ENCODE results near the gene TELO2. TPM values are rescaled to one million over a fixed set of nuclear protein-coding genes. Genes with fewer than 3 reads are reported as not detected.

TELO2 gene
- total RNA-seq, 1 donor from 2014 or later: 13.6 TPM

- no peak for DNase-seq (ENCODE audit: low read depth in 2 of 2)
Measured at GRCh38 chr16:1518626-1519135, 25.5 kb downstream of the TELO2 start.

GRCh38 chr16:1519831-1520230 is 26.7 kb downstream of the TELO2 start:
- no peak for DNase-seq (ENCODE audit: low read depth in 2 of 2)

- no peak for DNase-seq (ENCODE audit: low read depth in 2 of 2)
Measured at GRCh38 chr16:1520461-1520860, 27.3 kb downstream of the TELO2 start.

- no peak for DNase-seq (ENCODE audit: low read depth in 2 of 2)
Measured at GRCh38 chr16:1523581-1524245, 30.6 kb downstream of the TELO2 start.

GRCh38 chr16:1524366-1524765 is 31.2 kb downstream of the TELO2 start:
- DNase-seq (ENCODE audit: low read depth in 2 of 2): no peak

- DNase-seq (ENCODE audit: low read depth in 2 of 2): no peak
Measured at GRCh38 chr16:1525871-1526607, 32.9 kb downstream of the TELO2 start.

GRCh38 chr16:1526608-1527555 is 33.7 kb downstream of the TELO2 start:
- peak in 1 of 2 donors; percentile 46 for DNase-seq (ENCODE audit: low read depth in 2 of 2)

DNA sequence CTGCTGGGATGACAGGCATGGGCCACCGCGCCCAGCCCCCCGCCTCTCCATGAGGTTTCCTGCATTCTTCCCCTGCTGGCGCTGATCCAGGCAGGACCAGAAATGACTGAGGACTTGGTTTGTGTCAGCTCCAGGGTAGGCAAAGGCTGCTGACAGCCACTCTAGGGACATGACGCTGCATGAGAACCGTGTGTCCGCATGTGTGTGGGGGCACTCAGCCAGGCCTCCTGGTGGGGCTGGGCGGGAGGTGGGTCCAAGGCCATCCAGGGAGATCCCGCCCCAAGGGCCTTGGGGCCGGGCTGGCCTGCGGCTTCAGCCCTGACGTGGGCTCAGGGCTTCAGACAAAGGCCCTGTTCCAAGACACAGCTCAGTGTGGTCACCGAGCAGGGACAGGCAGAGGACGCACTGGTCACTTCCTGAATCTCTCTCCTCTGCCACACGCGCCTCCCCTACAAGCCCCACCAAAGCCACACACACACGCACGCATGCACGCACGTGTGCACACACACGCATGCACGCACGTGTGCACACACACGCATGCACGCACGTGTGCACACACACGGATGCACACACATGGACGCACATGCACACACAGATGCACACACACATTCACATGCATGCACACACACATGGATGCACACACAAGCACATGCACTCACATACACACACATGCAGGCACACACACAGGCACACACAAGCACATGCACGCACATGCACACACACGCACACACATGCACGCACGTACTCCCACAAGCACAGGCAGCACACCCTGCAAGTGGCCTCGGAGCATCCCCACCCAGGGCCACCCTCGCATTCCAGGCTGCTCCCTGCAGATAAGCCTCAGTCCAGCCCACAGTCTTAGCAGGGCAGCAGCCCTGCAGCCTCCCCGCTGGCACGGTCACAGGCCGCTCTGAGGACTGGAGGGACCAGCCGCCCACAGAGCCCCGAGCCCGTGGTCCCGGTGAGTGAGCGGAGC is 35.0 kb downstream of the TELO2 start:
- peak; percentile 61 to 72 for DNase-seq (ENCODE audit: low read depth in 2 of 2)

- DNase-seq (ENCODE audit: low read depth in 2 of 2): no peak
Measured at GRCh38 chr16:1528921-1529537, 35.9 kb downstream of the TELO2 start.

DNA sequence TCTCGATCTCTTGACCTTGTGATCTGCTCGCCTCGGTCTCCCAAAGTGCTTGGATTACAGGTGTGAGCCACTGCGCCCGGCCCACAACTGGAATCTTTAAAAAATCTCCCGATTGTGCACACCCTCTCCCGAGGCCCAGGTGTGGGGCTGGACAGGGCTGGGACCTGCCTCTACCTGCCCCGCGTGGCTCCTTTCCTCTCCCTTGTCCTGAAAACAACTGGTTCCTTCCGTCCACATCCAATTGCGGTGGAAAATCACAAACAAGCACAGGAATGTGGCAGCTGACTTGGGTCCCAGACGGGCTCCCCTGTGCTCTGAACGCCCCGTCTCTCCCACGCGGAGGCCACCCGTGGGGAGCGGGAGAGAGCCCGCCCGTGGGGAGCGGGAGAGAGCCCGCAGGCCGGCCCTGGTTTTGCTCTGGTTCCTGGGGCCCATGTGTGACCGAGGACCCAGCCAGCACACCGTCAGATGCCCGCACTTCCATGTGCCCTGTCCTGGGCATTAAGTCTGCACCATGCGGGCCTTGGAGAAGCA is 37.3 kb downstream of the TELO2 start:
- DNase-seq (ENCODE audit: low read depth in 2 of 2): no peak

- DNase-seq (ENCODE audit: low read depth in 2 of 2): no peak
Measured at GRCh38 chr16:1530883-1531637, 37.9 kb downstream of the TELO2 start.

DNA sequence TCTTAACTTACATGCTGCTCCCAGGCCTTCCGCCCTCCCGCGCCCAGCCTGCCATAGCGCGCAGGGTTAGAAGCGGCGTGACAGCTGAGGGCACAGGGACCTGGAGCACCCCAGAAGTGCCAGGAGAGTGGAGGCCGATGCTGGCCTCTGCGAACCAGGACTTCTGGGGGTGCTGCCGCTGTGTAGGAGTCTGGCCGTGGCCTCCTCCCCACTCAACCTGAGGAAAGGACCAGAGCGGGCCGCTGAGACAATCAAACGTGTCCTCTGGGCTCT is 38.4 kb downstream of the TELO2 start:
- no peak for DNase-seq (ENCODE audit: low read depth in 2 of 2)

GRCh38 chr16:1532081-1532760 is 39.1 kb downstream of the TELO2 start:
- DNase-seq (ENCODE audit: low read depth in 2 of 2): peak in 1 of 2 donors; percentile 56

DNA sequence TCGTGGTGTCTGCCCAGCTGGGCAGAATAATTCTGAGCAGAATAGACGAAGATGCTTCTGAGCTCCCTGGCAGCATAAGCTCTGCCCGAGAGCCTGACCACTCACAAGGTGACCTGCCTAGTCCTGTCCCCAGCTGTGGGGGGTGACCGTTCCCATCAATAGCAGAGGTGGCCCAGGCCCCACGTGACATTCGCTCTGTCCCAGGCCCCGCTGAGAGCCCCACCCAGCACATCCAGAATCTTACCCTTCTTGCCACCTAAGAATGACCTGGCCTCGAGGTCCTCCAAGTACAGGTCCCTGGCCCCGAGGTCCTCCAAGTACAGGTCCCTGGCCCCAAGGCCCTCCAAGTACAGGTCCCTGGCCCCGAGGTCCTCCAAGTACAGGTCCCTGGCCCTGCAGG is 39.6 kb downstream of the TELO2 start:
- no peak for DNase-seq (ENCODE audit: low read depth in 2 of 2)

DNA sequence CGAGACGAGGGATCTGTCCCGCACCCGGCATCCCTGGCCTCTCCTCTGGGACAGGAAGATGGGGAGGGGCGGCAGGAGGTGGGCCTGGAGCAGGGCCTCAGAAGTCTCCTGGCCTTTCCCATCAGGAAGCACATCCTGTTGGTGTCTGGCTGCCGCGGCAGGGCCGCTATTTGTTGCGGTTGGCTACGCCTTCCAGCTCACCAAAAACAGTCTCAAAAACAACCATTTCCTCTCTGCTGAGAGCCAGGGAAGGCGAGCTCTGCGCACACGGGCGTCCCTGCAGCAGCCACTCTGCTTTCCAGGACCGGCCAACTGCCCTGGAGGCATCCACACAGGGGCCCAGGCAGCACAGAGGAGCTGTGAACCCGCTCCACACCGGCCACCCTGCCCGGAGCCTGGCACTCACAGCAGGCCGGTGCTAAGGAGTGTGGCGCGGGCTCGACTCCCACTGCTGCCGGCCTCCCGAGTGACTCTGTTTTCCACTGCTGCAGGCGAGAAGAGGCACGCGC is 40.3 kb downstream of the TELO2 start, which contains the start of gene TMEM204:
Gene TMEM204 (plus strand): TSS at position 224 of the 509 bp plus-strand sequence. CDS start 610 bp downstream, outside the sequence.
- peak; percentile 58 to 91 for DNase-seq (ENCODE audit: low read depth in 2 of 2)

GRCh38 chr16:1534021-1535020 is 41.2 kb downstream of the TELO2 start:
- peak in 1 of 2 donors; percentile 57 for DNase-seq (ENCODE audit: low read depth in 2 of 2)
